Measurements from ENCODE around the gene NAGLU. TPM values are rescaled to one million over a fixed set of nuclear protein-coding genes. Genes with fewer than 3 reads are reported as not detected.

The NAGLU gene
- total RNA-seq, 1 experiment from 2014 or later: 29.5 TPM

GRCh38 chr17:42508426-42509165 is 27.4 kb upstream of the NAGLU start:
- no peaks in the 10 kb centered on the region for H3K9me3 Mint-ChIP-seq (ENCODE audit: unreplicated experiment)
- no peak overlapping the region for H3K4me3 Mint-ChIP-seq (ENCODE audit: unreplicated experiment)
- no peak for DNase-seq (ENCODE audit: unreplicated experiment)
- intact Hi-C loops (cut with micrococcal nuclease): no loop called here
- no peaks in the 10 kb centered on the region for H3K27me3 Mint-ChIP-seq (ENCODE audit: insufficient read depth, unreplicated experiment)
- no peaks in the 10 kb centered on the region for H3K4me1 Mint-ChIP-seq (ENCODE audit: insufficient read depth, unreplicated experiment)
- ChIA-PET CTCF (interaction anchor here (0.6 to 1.6 kb wide), 3 partner anchors 9 to 483 kb away, joined by 3 to 8 read pairs (median 4); no protein-coding TSS in a partner anchor), POLR2A (interaction anchor here (0.7 kb wide), 1 partner anchor 152 kb away, joined by 3 read pairs; no protein-coding TSS in a partner anchor)
- H3K36me3 Mint-ChIP-seq (ENCODE audit: insufficient read depth, unreplicated experiment): peaks cover 31% of the 10 kb centered on the region
- H3K27ac Mint-ChIP-seq (ENCODE audit: low read depth, unreplicated experiment): no peak overlapping the region
- no peak for TF ChIP-seq CTCF (IDR thresholded peaks at IDR 0.05; ENCODE audit: unreplicated experiment)
- BruUV-seq (replicated peaks): no TSS peak

GRCh38 chr17:42509409-42509808 is 26.6 kb upstream of the NAGLU start:
- H3K9me3 Mint-ChIP-seq (ENCODE audit: unreplicated experiment): no peaks in the 10 kb centered on the region
- POLR2A ChIA-PET: interaction anchor here (1.8 kb wide), 1 partner anchor 81 kb away, joined by 5 read pairs; no protein-coding TSS in a partner anchor
- H3K27ac Mint-ChIP-seq (ENCODE audit: low read depth, unreplicated experiment): no peak overlapping the region
- no peak overlapping the region for H3K4me3 Mint-ChIP-seq (ENCODE audit: unreplicated experiment)
- no peaks in the 10 kb centered on the region for H3K4me1 Mint-ChIP-seq (ENCODE audit: insufficient read depth, unreplicated experiment)
- intact Hi-C loops (cut with micrococcal nuclease): no loop called here
- no peak for TF ChIP-seq CTCF (IDR thresholded peaks at IDR 0.05; ENCODE audit: unreplicated experiment)
- peaks cover 31% of the 10 kb centered on the region for H3K36me3 Mint-ChIP-seq (ENCODE audit: insufficient read depth, unreplicated experiment)
- H3K27me3 Mint-ChIP-seq (ENCODE audit: insufficient read depth, unreplicated experiment): no peaks in the 10 kb centered on the region
- CTCF ChIA-PET: interaction anchor here (0.7 to 1.6 kb wide), 2 partner anchors 8 to 14 kb away, joined by 3 to 8 read pairs; no protein-coding TSS in a partner anchor
- no TSS peak for BruUV-seq (replicated peaks)
- no peak for DNase-seq (ENCODE audit: unreplicated experiment)

- CTCF ChIA-PET: interaction anchor here (0.6 kb wide), 1 partner anchor 355 kb away, joined by 4 read pairs; no protein-coding TSS in a partner anchor
- no peaks in the 10 kb centered on the region for H3K9me3 Mint-ChIP-seq (ENCODE audit: unreplicated experiment)
Measured at GRCh38 chr17:42509841-42510240, 26.2 kb upstream of the NAGLU start.

More at GRCh38 chr17:42509841-42510240, 26.2 kb upstream of the NAGLU start:
- no peak for TF ChIP-seq CTCF (IDR thresholded peaks at IDR 0.05; ENCODE audit: unreplicated experiment)
- DNase-seq (ENCODE audit: unreplicated experiment): no peak
- intact Hi-C loops (cut with micrococcal nuclease): no loop called here
- POLR2A ChIA-PET: interaction anchor here (1.8 kb wide), 1 partner anchor 81 kb away, joined by 5 read pairs; no protein-coding TSS in a partner anchor
- H3K36me3 Mint-ChIP-seq (ENCODE audit: insufficient read depth, unreplicated experiment): peaks cover 29% of the 10 kb centered on the region
- H3K27me3 Mint-ChIP-seq (ENCODE audit: insufficient read depth, unreplicated experiment): no peaks in the 10 kb centered on the region
- no peak overlapping the region for H3K27ac Mint-ChIP-seq (ENCODE audit: low read depth, unreplicated experiment)
- no peaks in the 10 kb centered on the region for H3K4me1 Mint-ChIP-seq (ENCODE audit: insufficient read depth, unreplicated experiment)
- H3K4me3 Mint-ChIP-seq (ENCODE audit: unreplicated experiment): no peak overlapping the region
- BruUV-seq (replicated peaks): no TSS peak

Measured in MCF 10A (cell line).